ENCODE measurements around the gene STK40.

Gene STK40

DNA sequence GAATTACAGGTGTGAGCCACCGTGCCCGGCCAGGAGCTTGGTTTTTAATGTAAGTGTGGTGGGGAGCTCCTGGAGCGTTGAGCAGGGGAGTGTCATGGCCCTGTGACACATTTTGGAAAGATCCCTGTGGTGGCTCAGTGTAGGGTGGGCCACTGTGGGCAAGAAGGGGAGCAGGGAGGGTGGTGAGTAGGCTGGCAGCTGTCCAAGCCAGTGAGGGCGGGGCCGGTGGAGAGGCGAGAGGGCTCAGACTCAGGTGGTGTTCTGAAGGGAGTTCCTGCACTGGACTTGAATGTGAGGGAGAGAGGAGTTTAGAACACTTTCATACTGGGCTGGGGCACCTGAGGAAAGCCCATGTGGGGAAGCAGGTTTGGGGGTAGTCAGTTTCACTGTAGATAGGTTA, 59.2 kb downstream of the STK40 start:
- Mint-ChIP-seq H3K36me3 (ENCODE audit: low read depth) (peaks cover 4% of the 10 kb centered on the region), H3K27me3 (ENCODE audit: low read depth, poor library complexity) (peaks cover 11% of the 10 kb centered on the region), H3K27ac (no peak overlapping the region), H3K4me3 (no peak overlapping the region), H3K9me3 (no peaks in the 10 kb centered on the region), H3K4me1 (peaks cover 76% of the 10 kb centered on the region)
- DNase-seq = no peak
- no peak for TF ChIP-seq CTCF (IDR thresholded peaks at IDR 0.05)

DNA sequence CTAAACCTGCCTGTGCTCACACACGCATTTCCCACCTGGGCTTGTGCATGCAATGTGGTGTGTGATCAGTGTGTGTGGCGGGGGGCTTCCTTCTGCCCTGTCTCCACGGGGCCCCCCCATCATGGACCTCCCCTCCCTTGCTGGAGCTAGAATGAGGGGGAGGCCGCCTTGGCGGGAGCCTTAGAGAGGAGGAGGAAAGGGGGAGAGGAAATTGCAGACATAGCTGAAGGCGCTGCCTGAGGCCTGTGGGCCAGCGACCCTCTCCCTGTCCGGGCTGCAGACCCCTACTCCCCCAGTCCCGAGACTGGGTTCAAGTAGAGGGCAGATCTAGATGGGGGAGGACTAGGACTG, 61.4 kb downstream of the STK40 start:
- H3K4me3 Mint-ChIP-seq = peak overlapping the region; percentile 85
- peaks cover 17% of the 10 kb centered on the region for H3K27me3 Mint-ChIP-seq (ENCODE audit: low read depth, poor library complexity)
- no peak for DNase-seq
- TF ChIP-seq CTCF (IDR thresholded peaks at IDR 0.05) = no peak
- H3K9me3 Mint-ChIP-seq = no peaks in the 10 kb centered on the region
- H3K36me3 Mint-ChIP-seq (ENCODE audit: low read depth) = peaks cover 4% of the 10 kb centered on the region
- peaks cover 63% of the 10 kb centered on the region for H3K4me1 Mint-ChIP-seq
- H3K27ac Mint-ChIP-seq = peak overlapping the region; percentile 60

- peaks cover 4% of the 10 kb centered on the region for H3K36me3 Mint-ChIP-seq (ENCODE audit: low read depth)
- H3K4me3 Mint-ChIP-seq = peak within 1 kb of the TSS; percentile 85
- H3K4me1 Mint-ChIP-seq = peaks cover 60% of the 10 kb centered on the region
- H3K27ac Mint-ChIP-seq = peak within 1 kb of the TSS; percentile 98
- peaks cover 17% of the 10 kb centered on the region for H3K27me3 Mint-ChIP-seq (ENCODE audit: low read depth, poor library complexity)
- peak; percentile 76 for DNase-seq
- TF ChIP-seq CTCF (IDR thresholded peaks at IDR 0.05) = no peak
- H3K9me3 Mint-ChIP-seq = no peaks in the 10 kb centered on the region
Measured at GRCh38 chr1:36323636-36324352, 61.9 kb downstream of the STK40 start, which contains the start of gene EVA1B. EVA1B (minus strand) TSS chr1:36323645; CDS start chr1:36323037, 608 bp downstream.

DNA sequence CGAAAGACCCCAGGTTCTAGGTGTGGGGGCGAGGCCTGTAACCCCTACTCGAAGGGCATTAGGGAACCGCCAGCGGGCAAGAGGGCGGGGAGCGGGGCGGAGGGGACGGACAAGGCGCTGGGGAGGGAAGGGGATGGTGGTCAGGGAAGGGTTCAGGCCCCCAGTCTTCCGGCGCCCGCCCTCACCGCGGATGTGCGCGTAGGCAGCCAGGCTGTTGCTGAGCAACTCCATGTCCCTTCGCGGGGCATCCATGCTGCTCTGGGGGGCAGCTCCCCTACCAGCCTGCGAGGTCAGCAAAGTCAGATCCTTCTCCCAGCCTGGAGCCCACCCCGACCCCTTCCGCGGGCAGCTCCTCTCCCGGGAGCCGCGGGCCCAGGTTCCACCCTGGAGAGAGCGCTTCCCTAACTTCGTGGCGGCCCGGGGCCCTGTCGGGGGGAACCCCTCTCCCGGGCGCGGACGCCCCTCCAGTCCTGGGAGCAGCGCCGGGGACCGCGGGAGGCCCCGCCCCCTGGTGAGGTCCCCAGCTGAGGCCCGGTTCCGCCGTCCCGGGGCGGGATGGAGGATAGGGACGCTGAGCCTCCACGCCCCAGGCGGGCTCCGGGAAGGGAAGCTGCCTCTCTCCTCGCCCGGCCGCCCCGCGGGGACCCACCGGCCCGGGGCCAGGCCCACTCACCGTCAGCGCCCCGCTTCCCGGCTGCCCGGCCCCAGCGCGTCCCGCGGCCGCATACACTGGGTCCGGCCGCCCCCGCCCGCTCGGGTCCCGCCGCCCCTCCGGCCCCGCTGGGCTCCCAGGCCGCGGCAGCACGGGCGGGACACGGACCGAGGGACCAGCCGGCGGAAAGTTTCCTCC, 62.7 kb downstream of the STK40 start:
- H3K27me3 Mint-ChIP-seq (ENCODE audit: low read depth, poor library complexity) = peaks cover 17% of the 10 kb centered on the region
- H3K9me3 Mint-ChIP-seq = no peaks in the 10 kb centered on the region
- no peak overlapping the region for H3K27ac Mint-ChIP-seq
- DNase-seq = peak; percentile 65
- peak overlapping the region; percentile 79 for H3K4me3 Mint-ChIP-seq
- peaks cover 56% of the 10 kb centered on the region for H3K4me1 Mint-ChIP-seq
- no peak for TF ChIP-seq CTCF (IDR thresholded peaks at IDR 0.05)
- H3K36me3 Mint-ChIP-seq (ENCODE audit: low read depth) = peaks cover 6% of the 10 kb centered on the region

DNA sequence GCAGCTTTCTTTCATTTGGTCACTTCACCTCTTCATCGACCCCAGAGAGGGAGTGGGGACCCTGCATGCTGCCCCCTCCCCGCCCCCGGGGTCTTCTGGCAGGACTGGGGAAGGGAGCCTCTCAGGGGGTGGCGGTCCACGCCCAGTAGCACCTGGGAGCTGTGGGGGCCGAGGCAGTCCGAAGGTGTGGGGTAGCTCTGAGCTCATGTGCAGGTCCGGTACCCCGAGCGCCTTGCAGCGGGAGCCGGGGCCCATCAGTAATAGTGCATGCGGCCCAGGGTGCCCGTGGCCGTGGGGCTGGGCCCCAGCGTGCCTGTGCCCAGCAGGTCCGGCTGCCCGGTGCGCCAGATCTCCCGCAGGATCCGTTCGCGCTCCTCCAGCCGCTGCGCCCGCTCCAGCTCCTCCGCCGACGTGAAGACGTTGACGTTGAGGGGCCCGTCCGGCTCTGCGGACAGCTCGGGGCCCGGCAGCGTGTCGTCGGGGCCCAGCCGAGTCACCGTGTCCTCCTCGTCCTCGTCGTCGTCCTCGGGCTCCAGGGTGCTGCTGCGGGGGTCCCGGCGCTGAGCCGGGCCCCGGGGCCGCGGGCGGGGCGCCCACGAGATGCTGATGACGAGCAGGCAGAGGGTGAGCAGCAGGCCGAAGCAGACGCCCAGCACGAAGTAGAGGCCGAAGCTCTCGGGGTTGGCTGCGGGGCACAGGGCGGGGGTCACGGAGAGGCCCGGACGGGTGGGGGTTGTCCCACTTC, 63.5 kb downstream of the STK40 start:
- Mint-ChIP-seq H3K27ac (peak overlapping the region; percentile 94), H3K36me3 (ENCODE audit: low read depth) (peaks cover 7% of the 10 kb centered on the region), H3K4me3 (peak overlapping the region; percentile 79), H3K4me1 (peaks cover 48% of the 10 kb centered on the region), H3K27me3 (ENCODE audit: low read depth, poor library complexity) (peaks cover 15% of the 10 kb centered on the region), H3K9me3 (no peaks in the 10 kb centered on the region)
- peak; percentile 47 for DNase-seq
- TF ChIP-seq CTCF (IDR thresholded peaks at IDR 0.05) = no peak

Measured in nephron progenitor cell (in vitro differentiated cells).